Pancreas (tissue), 10 donors: Measurements from ENCODE around the gene TBX18. TPM values are rescaled to one million over a fixed set of nuclear protein-coding genes. Genes with fewer than 3 reads are reported as not detected.

Experiments
- ATAC-seq, 4 donors: fragments of 200-7000 bp; cut with Tn5 transposase; one replicate each; pipeline versions ENCODE4 v1.8.0 to v1.9.1; 2020; ENCODE audit warnings: mild to moderate bottlenecking in 4 of 4, moderate library complexity in 4 of 4
- DNase-seq, 6 donors: peaks; one replicate each; pipeline ENCODE4 v3.0.0-alpha.2; 2020
- FAIRE-seq: peaks from 2 replicates; lab custom pipeline; 2012; peaks lifted over from hg19 to GRCh38; lab: Jason Lieb, UNC
- H3K27ac ChIP-seq, 4 donors: fragments of 200-600 bp; sonication (generic); 1 replicate in 3 of 4; 2 replicates in 1 of 4; pipeline versions ENCODE4 v1.5.0 to v1.8.0; 2020
- H3K27me3 ChIP-seq, 4 donors: fragments of 200-600 bp; one replicate each; pipeline ENCODE4 v1.8.0; 2021
- H3K36me3 ChIP-seq, 3 donors: fragments of 200-600 bp; sonication (generic) in 1 of 3; one replicate each; pipeline versions ENCODE4 v1.5.0 to v1.8.0; 2020 to 2021
- H3K4me1 ChIP-seq, 3 donors: fragments of 200-600 bp; one replicate each; pipeline ENCODE4 v1.8.0; 2021
- H3K4me3 ChIP-seq, 4 donors: fragments of 200-600 bp; sonication (generic) in 2 of 4; one replicate each; pipeline versions ENCODE4 v1.5.0 to v1.8.0; 2020 to 2021
- H3K9me3 ChIP-seq, 4 donors: fragments of 200-600 bp; one replicate each; pipeline ENCODE4 v1.8.0; 2021
- CTCF ChIP-seq, 4 donors: fragments of 200-600 bp; sonication (generic) in 3 of 4; IDR thresholded peaks; one replicate each; pipeline versions ENCODE4 v1.5.0 to v1.8.0; 2021; ENCODE audit warnings: antibody characterized with exemption in 4 of 4
- WGBS, 2 donors: extraction: QIAGEN DNeasy Blood & Tissue Kit; methylation state at CpG; one replicate each; pipeline ENCODE4 v1.1.7; 2013; 5-methylcytosine and 5-hydroxymethylcytosine counted together
- intact Hi-C, 3 donors: fragments of 100-400 bp; cut with DNase I; formaldehyde crosslinking; loops; one replicate each; pipeline versions ENCODE4 v1.11.1 to v1.14.2; 2022
- polyA plus RNA-seq, 2 donors: library from polyadenylated mRNA; stranded (reverse); fragments of 200-250 nt; gene quantifications; one replicate each; pipeline ENCODE4 v1.2.3, GENCODE V29; 2013
- total RNA-seq, 6 donors: library from RNA; stranded (reverse); fragmentation: NEBNext Ultra II Directional in 4 of 6; extraction: Animal tissue kit (Norgen Biotek cat#: 25700) in 4 of 6; gene quantifications; one replicate each; pipeline versions ENCODE4 v1.2.1 to v1.2.4, GENCODE V29; 2021 to 2023
- donor health status: healthy with polysubstance abuse.
- donor health status: DM: no; HTN: no; CAD: no; lungs with moderate emphysema.
- donor health status: DM: no; HTN: no; CAD: no.
- donor health status: control.
- donor health status: control.
- donor health status: Bipolar disorder and iron deficiency.
- donor health status: DM: yes; HTN: yes; CAD: no.
- donor health status: DM: no; HTN: no; CAD: no.
- donor health status: DM: no; HTN: no; CAD: no.
- donor health status: DM: yes; HTN: yes; CAD: no.

The TBX18 gene
- total and polyA plus RNA-seq, 8 donors = 0.08 to 0.84 (median 0.52) TPM; not detected in 1

- no peak for DNase-seq
- no peak for TF ChIP-seq CTCF (IDR thresholded peaks at IDR 0.05)
- Histone ChIP-seq H3K4me1 (no peaks in the 10 kb centered on the region), H3K27ac (no peak overlapping the region), H3K27me3 (no peaks in the 10 kb centered on the region), H3K9me3 (no peaks in the 10 kb centered on the region), H3K4me3 (no peak overlapping the region), H3K36me3 (no peaks in the 10 kb centered on the region)
- 53 to 60% methylated on average over 3 of the region's 3 CpGs for WGBS, 2 donors
- no peak for FAIRE-seq
- intact Hi-C loops = no loop called here
- ATAC-seq = no peak
These were observed 40.3 kb upstream of the TBX18 start for GRCh38 chr6:84804720-84805119.

GRCh38 chr6:84801250-84801649, 36.9 kb upstream of the TBX18 start:
- Histone ChIP-seq H3K9me3 (no peaks in the 10 kb centered on the region), H3K27ac (no peak overlapping the region), H3K4me1 (no peaks in the 10 kb centered on the region), H3K27me3 (no peaks in the 10 kb centered on the region), H3K4me3 (no peak overlapping the region), H3K36me3 (no peaks in the 10 kb centered on the region)
- TF ChIP-seq CTCF (IDR thresholded peaks at IDR 0.05) = no peak
- ATAC-seq (no peak), DNase-seq (no peak), FAIRE-seq (no peak)
- intact Hi-C loops = no loop called here
- 38 to 62% methylated on average over 3 of the region's 3 CpGs for WGBS, 2 donors

GRCh38 chr6:84798257-84798656, 33.9 kb upstream of the TBX18 start:
- ATAC-seq = no peak
- Histone ChIP-seq H3K9me3 (no peaks in the 10 kb centered on the region), H3K4me1 (no peaks in the 10 kb centered on the region), H3K4me3 (no peak overlapping the region), H3K27ac (no peak overlapping the region), H3K27me3 (no peaks in the 10 kb centered on the region), H3K36me3 (no peaks in the 10 kb centered on the region)
- no peak for FAIRE-seq
- no peak for DNase-seq
- intact Hi-C loops = no loop called here
- WGBS, 2 donors = 31 to 43% methylated on average over 1 of the region's 1 CpG
- no peak for TF ChIP-seq CTCF (IDR thresholded peaks at IDR 0.05)

GRCh38 chr6:84796343-84796742, 31.9 kb upstream of the TBX18 start:
- Histone ChIP-seq H3K27me3 (no peaks in the 10 kb centered on the region), H3K4me1 (no peaks in the 10 kb centered on the region), H3K27ac (no peak overlapping the region), H3K9me3 (no peaks in the 10 kb centered on the region), H3K4me3 (no peak overlapping the region), H3K36me3 (no peaks in the 10 kb centered on the region)
- FAIRE-seq (no peak), ATAC-seq (no peak), DNase-seq (no peak)
- TF ChIP-seq CTCF (IDR thresholded peaks at IDR 0.05) = no peak
- intact Hi-C loops = no loop called here
- 29 to 37% methylated on average over 2 of the region's 2 CpGs for WGBS, 2 donors

GRCh38 chr6:84791927-84792326, 27.5 kb upstream of the TBX18 start:
- H3K4me1 ChIP-seq = no peaks in the 10 kb centered on the region
- ATAC-seq (no peak), FAIRE-seq (no peak), DNase-seq (no peak)
- peaks cover 0 to 6% (median 0%) of the 10 kb centered on the region in 4 donors for H3K27me3 ChIP-seq
- no peaks in the 10 kb centered on the region for H3K36me3 ChIP-seq
- intact Hi-C loops = no loop called here
- no peak for TF ChIP-seq CTCF (IDR thresholded peaks at IDR 0.05)
- 51 to 63% methylated on average over 1 of the region's 1 CpG for WGBS, 2 donors
- no peak overlapping the region for H3K27ac ChIP-seq
- no peak overlapping the region for H3K4me3 ChIP-seq
- H3K9me3 ChIP-seq = no peaks in the 10 kb centered on the region
